Nephron (organoid): ENCODE measurements around the gene MIDN.
A peak's percentile ranks its signal among the peaks of the same experiment; 100 is the strongest.

Source experiments
- H3K27ac Mint-ChIP-seq, 3 experiments: 2 replicates each; pipeline ENCODE4 v1.8.0; 2020; ENCODE audit warnings: mixed read lengths in 3 of 3, mild to moderate bottlenecking in 2 of 3, moderate library complexity in 1 of 3
- H3K27me3 Mint-ChIP-seq: 2 replicates; pipeline ENCODE4 v1.8.0; 2021; ENCODE audit warnings: low read depth, mild to moderate bottlenecking, moderate library complexity, mixed read lengths
- H3K36me3 Mint-ChIP-seq: 2 replicates; pipeline ENCODE4 v1.8.0; 2020; ENCODE audit warnings: low read depth, mixed read lengths
- H3K4me1 Mint-ChIP-seq: 2 replicates; pipeline ENCODE4 v1.8.0; 2020; ENCODE audit warnings: mixed read lengths
- H3K4me3 Mint-ChIP-seq, 3 experiments: 2 replicates each; pipeline ENCODE4 v1.8.0; 2020; ENCODE audit warnings: mild to moderate bottlenecking in 3 of 3, mixed read lengths in 3 of 3, moderate library complexity in 2 of 3
- H3K9me3 Mint-ChIP-seq: 2 replicates; pipeline ENCODE4 v1.8.0; 2020; ENCODE audit warnings: mixed read lengths
- TF ChIP-seq, protein P1 (sequence below), 3 experiments: fragments of 200-600 bp; sonication (generic); IDR thresholded peaks; one replicate each; pipeline ENCODE4 v1.5.0; 2021; ENCODE audit warnings: antibody characterized with exemption in 3 of 3; ENCODE audit not compliant: unreplicated experiment in 3 of 3

MIDN gene

DNA sequence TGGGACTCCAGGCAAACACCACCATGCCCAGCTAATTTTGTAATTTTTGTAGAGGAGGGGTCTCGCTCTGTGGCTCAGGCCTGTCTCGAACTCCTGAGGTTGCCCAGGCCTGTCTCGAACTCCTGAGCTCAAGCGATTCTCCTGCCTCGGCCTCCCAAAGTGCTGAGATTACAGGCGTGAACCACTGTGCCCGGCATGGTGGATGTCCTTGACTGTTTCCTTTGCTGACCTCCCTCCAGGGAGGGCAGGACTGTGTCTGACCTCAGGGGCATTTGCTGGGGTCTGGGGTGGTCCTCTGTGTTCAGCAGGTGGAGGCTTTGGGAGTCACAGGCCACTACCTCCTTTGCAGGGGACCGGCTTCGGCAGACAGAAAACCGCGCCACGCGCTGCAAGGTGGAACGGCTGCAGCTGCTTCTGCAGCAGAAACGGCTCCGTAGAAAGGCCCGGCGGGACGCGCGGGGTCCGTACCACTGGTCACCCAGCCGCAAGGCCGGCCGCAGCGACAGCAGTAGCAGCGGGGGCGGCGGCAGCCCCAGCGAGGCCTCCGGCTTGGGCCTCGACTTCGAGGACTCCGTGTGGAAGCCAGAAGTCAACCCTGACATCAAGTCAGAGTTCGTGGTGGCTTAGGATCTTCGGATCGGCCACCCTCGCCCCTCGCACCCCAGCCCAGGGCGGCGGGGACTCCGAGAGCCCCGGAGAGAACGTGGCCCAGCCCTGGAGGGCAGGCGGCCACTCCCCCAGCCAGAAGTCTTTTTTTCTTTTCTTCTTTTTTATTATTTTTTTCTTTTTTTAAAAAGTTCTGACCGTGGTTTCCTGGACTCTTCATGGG is 8.5 kb downstream of the MIDN start:
- Mint-ChIP-seq H3K9me3 (no peaks in the 10 kb centered on the region), H3K27ac (peak overlapping the region in 2 of 3 experiments; percentile 40 to 73), H3K4me3 (peak overlapping the region in 2 of 3 experiments; percentile 7 to 28), H3K36me3 (peaks cover 23% of the 10 kb centered on the region), H3K27me3 (peaks cover 5% of the 10 kb centered on the region), H3K4me1 (peaks cover 19% of the 10 kb centered on the region)
- TF ChIP-seq, protein P1, sequence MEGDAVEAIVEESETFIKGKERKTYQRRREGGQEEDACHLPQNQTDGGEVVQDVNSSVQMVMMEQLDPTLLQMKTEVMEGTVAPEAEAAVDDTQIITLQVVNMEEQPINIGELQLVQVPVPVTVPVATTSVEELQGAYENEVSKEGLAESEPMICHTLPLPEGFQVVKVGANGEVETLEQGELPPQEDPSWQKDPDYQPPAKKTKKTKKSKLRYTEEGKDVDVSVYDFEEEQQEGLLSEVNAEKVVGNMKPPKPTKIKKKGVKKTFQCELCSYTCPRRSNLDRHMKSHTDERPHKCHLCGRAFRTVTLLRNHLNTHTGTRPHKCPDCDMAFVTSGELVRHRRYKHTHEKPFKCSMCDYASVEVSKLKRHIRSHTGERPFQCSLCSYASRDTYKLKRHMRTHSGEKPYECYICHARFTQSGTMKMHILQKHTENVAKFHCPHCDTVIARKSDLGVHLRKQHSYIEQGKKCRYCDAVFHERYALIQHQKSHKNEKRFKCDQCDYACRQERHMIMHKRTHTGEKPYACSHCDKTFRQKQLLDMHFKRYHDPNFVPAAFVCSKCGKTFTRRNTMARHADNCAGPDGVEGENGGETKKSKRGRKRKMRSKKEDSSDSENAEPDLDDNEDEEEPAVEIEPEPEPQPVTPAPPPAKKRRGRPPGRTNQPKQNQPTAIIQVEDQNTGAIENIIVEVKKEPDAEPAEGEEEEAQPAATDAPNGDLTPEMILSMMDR (IDR thresholded peaks at IDR 0.05; ENCODE audit: unreplicated experiment in 3 of 3): no peak

DNA sequence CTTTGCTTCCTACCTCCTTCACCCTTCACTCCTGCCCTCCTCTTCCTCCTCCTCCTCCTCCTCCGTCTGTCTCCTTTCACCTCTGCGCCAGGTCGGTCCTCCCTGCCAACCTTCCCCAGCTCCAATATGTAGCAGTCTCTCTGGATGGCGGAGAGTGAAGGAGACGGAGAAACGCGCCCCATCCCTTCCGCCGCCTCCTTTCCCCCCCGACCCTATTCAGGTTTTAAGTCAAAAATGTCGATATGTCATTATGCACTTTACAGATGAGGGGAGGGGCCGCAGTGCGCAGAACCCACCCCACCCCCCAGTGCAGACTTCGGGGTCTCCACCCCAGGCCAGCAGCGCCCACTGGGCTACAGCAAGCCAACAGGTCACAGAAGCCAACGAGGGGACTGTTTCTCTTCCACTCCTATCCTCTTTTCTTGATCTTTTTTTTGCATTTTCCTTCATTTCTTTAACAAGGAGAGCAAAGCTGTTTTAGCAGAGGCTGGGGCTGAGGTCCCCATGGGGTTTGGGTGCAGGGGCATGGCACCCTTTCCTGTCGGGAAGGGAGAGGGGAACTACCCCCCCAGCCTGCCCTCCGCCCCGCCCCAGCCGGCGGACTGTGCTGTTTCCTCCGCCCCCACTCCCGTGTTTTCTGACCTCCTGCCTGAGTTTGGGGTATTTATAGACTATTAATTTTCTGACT is 9.2 kb downstream of the MIDN start:
- Mint-ChIP-seq H3K27ac (peak overlapping the region; percentile 40 to 73 (median 54)), H3K36me3 (peaks cover 23% of the 10 kb centered on the region), H3K27me3 (peaks cover 6% of the 10 kb centered on the region), H3K4me3 (peak overlapping the region in 2 of 3 experiments; percentile 7 to 31), H3K4me1 (peaks cover 23% of the 10 kb centered on the region), H3K9me3 (no peaks in the 10 kb centered on the region)
- TF ChIP-seq, protein P1 (IDR thresholded peaks at IDR 0.05; ENCODE audit: unreplicated experiment in 3 of 3): no peak

DNA sequence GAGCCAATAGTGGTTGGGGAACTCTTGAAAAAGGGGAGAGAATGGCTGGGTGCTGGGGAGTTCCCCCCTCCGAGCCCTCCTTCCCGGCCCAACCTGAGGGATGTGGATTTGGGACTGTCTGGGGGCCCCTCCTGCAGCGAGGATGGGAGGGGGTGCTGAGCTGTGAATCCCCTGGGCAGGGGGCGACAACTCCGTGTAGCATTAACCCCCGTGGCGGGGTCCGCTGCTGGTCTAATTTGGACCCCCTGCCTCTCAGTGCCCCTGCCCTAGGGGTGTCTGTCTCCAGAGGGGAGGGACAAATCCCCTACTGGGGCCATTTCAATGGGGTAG is 9.7 kb downstream of the MIDN start:
- H3K4me3 Mint-ChIP-seq: peak overlapping the region in 2 of 3 experiments; percentile 7 to 31
- peaks cover 28% of the 10 kb centered on the region for H3K4me1 Mint-ChIP-seq
- TF ChIP-seq, protein P1 (IDR thresholded peaks at IDR 0.05; ENCODE audit: unreplicated experiment in 3 of 3): no peak
- H3K9me3 Mint-ChIP-seq: no peaks in the 10 kb centered on the region
- peak overlapping the region; percentile 40 to 73 (median 54) for H3K27ac Mint-ChIP-seq
- peaks cover 23% of the 10 kb centered on the region for H3K36me3 Mint-ChIP-seq
- peaks cover 6% of the 10 kb centered on the region for H3K27me3 Mint-ChIP-seq

DNA sequence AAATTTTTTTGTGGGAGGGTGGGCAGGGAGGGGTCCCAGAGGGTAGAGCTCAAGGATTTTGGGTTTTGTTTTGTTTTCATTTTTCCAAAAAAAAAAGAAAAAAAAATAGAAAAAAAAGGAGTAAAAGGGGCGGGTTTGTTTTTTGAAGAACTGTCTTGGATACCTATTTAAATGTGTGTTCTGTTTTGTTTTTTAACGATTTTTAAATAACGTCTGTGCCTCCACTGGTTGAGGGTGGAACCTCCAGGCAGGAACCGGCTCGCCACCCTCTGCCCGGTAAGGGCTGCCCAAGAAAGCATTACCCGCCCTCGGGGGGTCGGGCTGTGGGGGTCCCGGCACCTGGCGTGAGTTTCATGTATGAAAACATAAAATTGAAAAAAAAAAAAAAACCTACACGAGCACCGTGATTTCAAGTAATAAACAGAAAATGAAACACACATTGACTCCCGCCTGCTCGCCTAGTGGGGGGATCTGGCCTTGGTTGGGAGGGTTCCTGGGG is 10.4 kb downstream of the MIDN start:
- H3K36me3 Mint-ChIP-seq: peaks cover 23% of the 10 kb centered on the region
- H3K9me3 Mint-ChIP-seq: no peaks in the 10 kb centered on the region
- H3K4me1 Mint-ChIP-seq: peaks cover 32% of the 10 kb centered on the region
- H3K27me3 Mint-ChIP-seq: peaks cover 6% of the 10 kb centered on the region
- H3K4me3 Mint-ChIP-seq: peak overlapping the region in 1 of 3 experiments; percentile 34
- peak overlapping the region; percentile 29 to 73 (median 54) for H3K27ac Mint-ChIP-seq
- TF ChIP-seq, protein P1 (IDR thresholded peaks at IDR 0.05; ENCODE audit: unreplicated experiment in 3 of 3): no peak

DNA sequence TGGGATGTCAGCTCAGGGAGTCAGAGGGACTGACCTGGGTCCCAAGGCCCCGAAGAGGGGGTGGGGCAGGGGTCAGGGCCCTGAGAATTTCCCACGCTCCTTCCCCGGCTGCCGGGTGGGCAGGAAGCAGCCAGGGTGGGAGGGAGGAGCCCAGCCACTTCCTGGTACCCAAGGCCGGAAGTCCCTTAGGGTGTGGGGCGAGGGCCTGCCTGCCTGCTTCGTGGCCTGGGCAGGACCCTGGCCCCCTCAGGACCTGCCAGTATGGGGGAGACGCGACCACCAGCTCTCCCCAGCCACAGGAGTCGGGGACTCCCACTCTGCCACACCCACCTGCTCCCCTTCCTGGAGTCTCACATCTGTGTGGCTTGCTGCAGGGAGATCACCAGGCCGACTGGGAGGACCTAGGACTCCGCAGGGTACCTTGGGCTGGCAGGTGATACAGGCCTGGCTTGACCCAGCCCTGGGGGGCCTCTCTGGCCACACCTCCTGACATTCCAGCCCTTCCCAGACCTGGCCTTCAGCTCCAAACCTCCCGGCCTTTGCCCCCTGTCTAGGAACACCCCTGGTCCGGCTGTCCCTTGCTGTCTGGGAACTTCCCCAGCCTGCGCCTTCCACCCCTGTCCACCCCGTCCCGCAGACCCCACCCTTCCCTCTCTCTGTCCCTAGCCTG is 11.0 kb downstream of the MIDN start:
- Mint-ChIP-seq H3K36me3 (peaks cover 23% of the 10 kb centered on the region), H3K27ac (peak overlapping the region; percentile 29 to 73 (median 59)), H3K4me1 (peaks cover 35% of the 10 kb centered on the region), H3K9me3 (no peaks in the 10 kb centered on the region), H3K4me3 (peak overlapping the region; percentile 44 to 47 (median 45)), H3K27me3 (peaks cover 6% of the 10 kb centered on the region)
- TF ChIP-seq, protein P1 (IDR thresholded peaks at IDR 0.05; ENCODE audit: unreplicated experiment in 3 of 3): no peak
